Tibial nerve (tissue), 4 donors: ENCODE measurements around the gene KCNJ6.

Experiments
- CTCF ChIP-seq, 5 experiments: fragments of 200-600 bp in 3 of 5; fragments of 450-650 bp in 2 of 5; sonication (generic) in 3 of 5; IDR thresholded peaks; one replicate each; pipeline ENCODE4 v1.5.1; 2016 to 2019; ENCODE audit warnings: antibody characterized with exemption in 5 of 5, mild to moderate bottlenecking in 3 of 5, moderate library complexity in 2 of 5
- EP300 ChIP-seq, 2 donors: sonication (generic); formaldehyde crosslinking; IDR thresholded peaks; one replicate each; pipeline ENCODE4 v1.6.1; 2017; ENCODE audit warnings: antibody characterized with exemption in 2 of 2, mild to moderate bottlenecking in 1 of 2
- POLR2A ChIP-seq, 2 donors: fragments of 450-650 bp; IDR thresholded peaks; one replicate each; pipeline ENCODE4 v1.6.1; 2017; ENCODE audit warnings: antibody characterized with exemption in 2 of 2, mild to moderate bottlenecking in 2 of 2, moderate library complexity in 2 of 2

DNA sequence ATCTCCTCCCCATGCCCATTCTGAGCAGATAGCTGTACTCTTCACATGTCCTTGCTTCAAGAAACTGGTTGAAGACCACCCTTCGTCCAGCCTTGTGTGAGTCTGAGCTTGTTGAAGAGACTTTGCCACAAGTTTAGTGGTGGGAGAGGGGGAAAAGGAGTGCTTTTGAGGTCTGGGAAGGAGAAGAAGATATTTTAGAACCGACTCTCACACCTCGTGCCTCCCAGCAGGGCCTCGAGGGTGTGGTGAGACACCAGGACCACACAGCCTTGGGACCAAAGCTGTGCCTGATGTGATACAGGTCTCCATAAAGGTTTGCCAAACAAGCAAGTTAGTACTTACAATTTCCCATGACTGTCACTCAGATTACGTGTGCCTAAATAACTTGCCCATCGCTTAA lies 347.8 kb downstream of the KCNJ6 start:
- TF ChIP-seq CTCF (IDR thresholded peaks at IDR 0.05): no peak
- no peak for TF ChIP-seq EP300 (IDR thresholded peaks at IDR 0.05)
- TF ChIP-seq POLR2A (IDR thresholded peaks at IDR 0.05): no peak
